ENCODE data around the gene SETDB1.

The SETDB1 gene

DNA sequence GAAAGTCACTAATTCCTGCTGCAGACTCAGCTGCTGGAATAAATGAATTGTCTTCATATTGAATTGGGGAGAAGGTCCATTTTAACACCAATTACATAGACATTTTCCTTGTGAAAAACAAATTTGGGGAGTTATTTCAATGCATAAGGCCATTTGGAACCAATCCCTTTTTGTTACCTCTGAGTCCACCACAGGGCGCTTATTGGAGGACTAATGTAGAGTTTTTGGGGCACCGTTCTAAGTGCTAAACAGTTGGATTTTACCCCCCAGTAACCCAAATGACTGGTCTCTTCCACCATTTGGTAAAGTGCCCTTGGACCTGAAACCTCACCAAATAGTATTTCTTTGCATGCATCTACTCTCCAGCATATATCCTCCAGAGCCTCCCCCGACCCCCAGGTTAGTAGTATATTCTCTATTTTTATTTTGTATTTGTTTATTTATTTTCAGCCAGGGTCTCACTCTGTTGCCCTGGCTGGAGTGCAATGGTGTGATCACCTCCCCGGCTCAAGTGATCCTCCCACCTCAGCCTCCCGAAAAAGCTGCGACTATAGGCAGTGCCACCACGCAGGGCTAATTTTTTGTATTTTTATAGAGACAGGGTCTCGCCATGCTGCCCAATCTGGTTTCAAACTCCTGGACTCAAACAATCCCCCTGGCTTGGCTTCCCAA, 83.6 kb downstream of the SETDB1 start:
- ChIA-PET CTCF (interaction anchor here (1.4 kb wide), 1 partner anchor 50 kb away, joined by 4 read pairs; the partner anchor contains the start of gene CDC42SE1), POLR2A (interaction anchor here (0.7 kb wide), 2 partner anchors 11 to 321 kb away, joined by 3 to 7 read pairs; no protein-coding TSS in a partner anchor)
- H3K9me3 ChIP-seq (ENCODE audit: control insufficient read depth, insufficient read depth, low read depth, low read length): no peaks in the 10 kb centered on the region
- no peak overlapping the region for H3K4me3 ChIP-seq (ENCODE audit: low read depth, low read length)
- TF ChIP-seq, protein P1, sequence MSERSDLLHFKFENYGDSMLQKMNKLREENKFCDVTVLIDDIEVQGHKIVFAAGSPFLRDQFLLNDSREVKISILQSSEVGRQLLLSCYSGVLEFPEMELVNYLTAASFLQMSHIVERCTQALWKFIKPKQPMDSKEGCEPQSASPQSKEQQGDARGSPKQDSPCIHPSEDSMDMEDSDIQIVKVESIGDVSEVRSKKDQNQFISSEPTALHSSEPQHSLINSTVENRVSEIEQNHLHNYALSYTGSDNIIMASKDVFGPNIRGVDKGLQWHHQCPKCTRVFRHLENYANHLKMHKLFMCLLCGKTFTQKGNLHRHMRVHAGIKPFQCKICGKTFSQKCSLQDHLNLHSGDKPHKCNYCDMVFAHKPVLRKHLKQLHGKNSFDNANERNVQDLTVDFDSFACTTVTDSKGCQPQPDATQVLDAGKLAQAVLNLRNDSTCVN (tag by site-specific recombination; optimal IDR thresholded peaks at IDR 0.05): no peak
- peak; percentile 88 for TF ChIP-seq ZNF121 (tag by site-specific recombination; IDR thresholded peaks at IDR 0.05)
- TF ChIP-seq, protein P2, sequence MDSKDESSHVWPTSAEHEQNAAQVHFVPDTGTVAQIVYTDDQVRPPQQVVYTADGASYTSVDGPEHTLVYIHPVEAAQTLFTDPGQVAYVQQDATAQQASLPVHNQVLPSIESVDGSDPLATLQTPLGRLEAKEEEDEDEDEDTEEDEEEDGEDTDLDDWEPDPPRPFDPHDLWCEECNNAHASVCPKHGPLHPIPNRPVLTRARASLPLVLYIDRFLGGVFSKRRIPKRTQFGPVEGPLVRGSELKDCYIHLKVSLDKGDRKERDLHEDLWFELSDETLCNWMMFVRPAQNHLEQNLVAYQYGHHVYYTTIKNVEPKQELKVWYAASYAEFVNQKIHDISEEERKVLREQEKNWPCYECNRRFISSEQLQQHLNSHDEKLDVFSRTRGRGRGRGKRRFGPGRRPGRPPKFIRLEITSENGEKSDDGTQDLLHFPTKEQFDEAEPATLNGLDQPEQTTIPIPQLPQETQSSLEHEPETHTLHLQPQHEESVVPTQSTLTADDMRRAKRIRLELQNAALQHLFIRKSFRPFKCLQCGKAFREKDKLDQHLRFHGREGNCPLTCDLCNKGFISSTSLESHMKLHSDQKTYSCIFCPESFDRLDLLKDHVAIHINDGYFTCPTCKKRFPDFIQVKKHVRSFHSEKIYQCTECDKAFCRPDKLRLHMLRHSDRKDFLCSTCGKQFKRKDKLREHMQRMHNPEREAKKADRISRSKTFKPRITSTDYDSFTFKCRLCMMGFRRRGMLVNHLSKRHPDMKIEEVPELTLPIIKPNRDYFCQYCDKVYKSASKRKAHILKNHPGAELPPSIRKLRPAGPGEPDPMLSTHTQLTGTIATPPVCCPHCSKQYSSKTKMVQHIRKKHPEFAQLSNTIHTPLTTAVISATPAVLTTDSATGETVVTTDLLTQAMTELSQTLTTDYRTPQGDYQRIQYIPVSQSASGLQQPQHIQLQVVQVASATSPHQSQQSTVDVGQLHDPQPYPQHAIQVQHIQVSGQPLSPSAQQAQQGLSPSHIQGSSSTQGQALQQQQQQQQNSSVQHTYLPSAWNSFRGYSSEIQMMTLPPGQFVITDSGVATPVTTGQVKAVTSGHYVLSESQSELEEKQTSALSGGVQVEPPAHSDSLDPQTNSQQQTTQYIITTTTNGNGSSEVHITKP (tag by site-specific recombination; IDR thresholded peaks at IDR 0.05): 0 out of 2 replicates have a peak, but pooled peaks have one; percentile 6
- TF ChIP-seq ZNF202 (tag by site-specific recombination; IDR thresholded peaks at IDR 0.05; ENCODE audit: borderline replicate concordance): no peak
- 0 out of 2 replicates have a peak, but pooled peaks cover 3% of the 10 kb centered on the region for H3K4me1 ChIP-seq (ENCODE audit: control insufficient read depth, insufficient read depth, low read length)
- H3K36me3 ChIP-seq (ENCODE audit: control insufficient read depth in 2 of 2, insufficient read depth in 1 of 2, low read length in 2 of 2): peaks cover 0 to 3% of the 10 kb centered on the region in 2 experiments; a peak in 1 of 3 replicates
- no peak overlapping the region for H3K27ac ChIP-seq (ENCODE audit: extremely low read depth, low read depth, low read length)

DNA sequence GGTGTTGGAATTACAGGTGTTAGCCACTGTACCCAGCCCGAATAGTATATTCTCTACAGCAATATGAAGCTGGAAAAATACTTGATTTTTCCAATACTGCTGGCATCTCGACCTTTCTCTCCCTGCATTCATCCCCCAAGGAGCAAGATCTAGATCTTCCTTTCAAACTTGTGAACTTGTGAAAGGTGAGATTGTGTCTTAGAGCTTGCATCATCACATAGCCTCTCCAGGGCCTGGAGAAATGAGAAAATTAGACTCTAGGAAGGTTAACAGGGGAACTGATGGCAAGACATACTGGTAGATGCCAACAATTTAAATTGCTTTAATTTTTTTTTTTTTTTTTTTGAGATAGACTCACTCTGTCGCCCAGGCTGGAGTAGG, 84.2 kb downstream of the SETDB1 start:
- CTCF ChIA-PET: interaction anchor here (1.0 to 1.6 kb wide), 3 partner anchors 14 to 49 kb away, joined by 4 to 6 read pairs (median 4); partner anchors contain the start of gene CDC42SE1
- H3K27ac ChIP-seq (ENCODE audit: extremely low read depth, low read depth, low read length): no peak overlapping the region
- peak; percentile 59; the same call in 1 of the 2 replicates for TF ChIP-seq IKZF3 (tag by site-specific recombination; IDR thresholded peaks at IDR 0.05)
- no peak for TF ChIP-seq ZNF10 (tag by site-specific recombination; IDR thresholded peaks at IDR 0.05)
- TF ChIP-seq, protein P3, sequence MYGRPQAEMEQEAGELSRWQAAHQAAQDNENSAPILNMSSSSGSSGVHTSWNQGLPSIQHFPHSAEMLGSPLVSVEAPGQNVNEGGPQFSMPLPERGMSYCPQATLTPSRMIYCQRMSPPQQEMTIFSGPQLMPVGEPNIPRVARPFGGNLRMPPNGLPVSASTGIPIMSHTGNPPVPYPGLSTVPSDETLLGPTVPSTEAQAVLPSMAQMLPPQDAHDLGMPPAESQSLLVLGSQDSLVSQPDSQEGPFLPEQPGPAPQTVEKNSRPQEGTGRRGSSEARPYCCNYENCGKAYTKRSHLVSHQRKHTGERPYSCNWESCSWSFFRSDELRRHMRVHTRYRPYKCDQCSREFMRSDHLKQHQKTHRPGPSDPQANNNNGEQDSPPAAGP (tag by site-specific recombination; IDR thresholded peaks at IDR 0.05): no peak
- no peak for TF ChIP-seq ZNF600 (tag by site-specific recombination; IDR thresholded peaks at IDR 0.05)
- no peak for TF ChIP-seq ZNF768 (tag by site-specific recombination; IDR thresholded peaks at IDR 0.05)
- TF ChIP-seq ZNF175 (tag by site-specific recombination; IDR thresholded peaks at IDR 0.05): no peak
- 0 out of 2 replicates have a peak, but pooled peaks have one; percentile 10 for TF ChIP-seq ZBTB17 (tag by site-specific recombination; IDR thresholded peaks at IDR 0.05)
- TF ChIP-seq ZBTB8A (tag by site-specific recombination; IDR thresholded peaks at IDR 0.05): no peak
- POLR2A ChIA-PET: interaction anchor here (0.7 kb wide), 2 partner anchors 10 to 320 kb away, joined by 3 to 7 read pairs; no protein-coding TSS in a partner anchor
- H3K4me3 ChIP-seq (ENCODE audit: low read depth, low read length): no peak overlapping the region
- 0 out of 2 replicates have a peak, but pooled peaks cover 3% of the 10 kb centered on the region for H3K4me1 ChIP-seq (ENCODE audit: control insufficient read depth, insufficient read depth, low read length)
- no peaks in the 10 kb centered on the region for H3K9me3 ChIP-seq (ENCODE audit: control insufficient read depth, insufficient read depth, low read depth, low read length)
- peaks cover 0 to 3% of the 10 kb centered on the region in 2 experiments; a peak in 1 of 3 replicates for H3K36me3 ChIP-seq (ENCODE audit: control insufficient read depth in 2 of 2, insufficient read depth in 1 of 2, low read length in 2 of 2)

DNA sequence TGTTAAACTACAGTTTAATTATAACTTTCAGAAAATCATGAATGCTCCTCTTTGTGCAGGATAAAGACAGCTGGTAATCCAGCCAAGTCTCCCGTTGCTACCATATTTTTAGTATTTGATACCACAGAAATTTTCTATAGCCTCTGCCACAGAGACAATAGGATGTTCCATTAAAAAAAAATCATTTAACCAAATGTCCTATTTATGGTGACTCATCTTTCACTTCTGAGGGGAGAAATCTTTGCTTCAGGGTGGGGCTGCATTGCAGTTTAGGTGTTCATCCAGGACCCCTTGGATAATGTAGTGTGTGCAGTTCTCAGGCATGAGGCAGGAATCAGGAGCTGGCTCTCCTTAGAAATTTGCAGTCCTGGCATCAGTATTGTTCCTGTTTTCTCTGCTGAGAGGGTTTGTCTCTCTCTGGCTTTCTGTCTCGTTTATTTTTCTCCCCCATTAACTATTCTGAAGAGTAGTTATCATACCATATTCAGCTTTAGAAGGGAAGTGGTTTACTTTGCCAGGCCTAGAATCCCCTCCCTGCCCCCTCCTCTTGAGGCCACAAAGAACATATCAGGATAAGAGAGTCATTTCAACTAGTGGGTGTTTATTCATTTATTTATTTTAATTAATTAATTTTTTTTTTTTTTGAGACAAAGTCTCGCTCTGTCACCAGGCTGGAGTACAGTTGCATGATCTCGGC, 85.1 kb downstream of the SETDB1 start:
- Histone ChIP-seq H3K27ac (ENCODE audit: extremely low read depth, low read depth, low read length) (no peak overlapping the region), H3K4me1 (ENCODE audit: control insufficient read depth, insufficient read depth, low read length) (0 out of 2 replicates have a peak, but pooled peaks cover 3% of the 10 kb centered on the region), H3K4me3 (ENCODE audit: low read depth, low read length) (no peak overlapping the region), H3K9me3 (ENCODE audit: control insufficient read depth, insufficient read depth, low read depth, low read length) (no peaks in the 10 kb centered on the region), H3K36me3 (ENCODE audit: control insufficient read depth in 2 of 2, insufficient read depth in 1 of 2, low read length in 2 of 2) (peaks cover 0 to 8% of the 10 kb centered on the region in 2 experiments; a peak in 1 of 3 replicates)
- TF ChIP-seq TCF7L2 (IDR thresholded peaks at IDR 0.05; ENCODE audit: borderline replicate concordance, low read depth, low read length): no peak
- TF ChIP-seq ZNF585B (tag by site-specific recombination; IDR thresholded peaks at IDR 0.05): no peak
- 0 out of 2 replicates have a peak, but pooled peaks have one; percentile 14 for TF ChIP-seq ZNF335 (tag by site-specific recombination; conservative IDR thresholded peaks at IDR 0.05)
- CTCF ChIA-PET: interaction anchor here (0.5 to 1.6 kb wide), 5 partner anchors 10 to 793 kb away, joined by 3 to 6 read pairs (median 3); no protein-coding TSS in a partner anchor
- POLR2A ChIA-PET: no interaction called here

All from HEK293 (cell line).